ENCODE measurements around the gene ZNF654. TPM values are rescaled to one million over a fixed set of nuclear protein-coding genes. Genes with fewer than 3 reads are reported as not detected.

Gene ZNF654
- total and polyA plus RNA-seq, 10 of the 15 experiments (the other 5 are each of a cell fraction or from before 2014, with no cell fraction given), result 2.7 to 14.2 (median 10.0) TPM

- POLR2A ChIA-PET, result no interaction called here
- RAD21 ChIA-PET (ENCODE audit: unreplicated experiment), result no interaction called here
- peaks cover 0 to 4% of the 10 kb centered on the region in 2 experiments; a peak in 2 of 4 replicates for H3K36me3 ChIP-seq (ENCODE audit: control insufficient read depth in 2 of 2, insufficient read depth in 2 of 2, low read length in 1 of 2)
- FAIRE-seq, result no peak
- H2AFZ ChIP-seq (ENCODE audit: control insufficient read depth, low read depth, low read length), result no peak overlapping the region
- no peak overlapping the region for H3K9ac ChIP-seq (ENCODE audit: control insufficient read depth, insufficient read depth, low read length)
- no peak for ATAC-seq
- intact Hi-C loops (cut with micrococcal nuclease; ENCODE audit: unreplicated experiment) (no loop called here), in situ Hi-C loops (cut with MboI) (no loop called here)
- H3K79me2 ChIP-seq (ENCODE audit: control insufficient read depth, insufficient read depth, low read length), result peaks cover 33% of the 10 kb centered on the region
- no peak for DNase-seq (ENCODE audit: low read depth, low spot score)
- H4K20me1 ChIP-seq (ENCODE audit: control insufficient read depth, insufficient read depth), result no peaks in the 10 kb centered on the region
- H3K4me1 ChIP-seq (ENCODE audit: control insufficient read depth, insufficient read depth, low read length), result no peaks in the 10 kb centered on the region
- no peak overlapping the region for H3K4me3 ChIP-seq
- no peak overlapping the region for H3K4me2 ChIP-seq (ENCODE audit: control insufficient read depth, insufficient read depth)
- CTCF ChIA-PET, result interaction anchor here (1.6 to 4.2 kb wide), 2 partner anchors 12 to 30 kb away, joined by 3 to 16 read pairs; no protein-coding TSS in a partner anchor
- H3K9me3 ChIP-seq (replicated peaks; ENCODE audit: control insufficient read depth, insufficient read depth, low read length), result no peaks in the 10 kb centered on the region; the same call in 1 of the 3 replicates
- no TSS peak for BruUV-seq (replicated peaks)
- H3K27me3 ChIP-seq (replicated peaks in 1 of 2; ENCODE audit: control insufficient read depth in 2 of 2, insufficient read depth in 2 of 2, low read length in 1 of 2), result no peaks in the 10 kb centered on the region
- WGBS (ENCODE audit: insufficient coverage, insufficient replicate concordance, low lambda C conversion rate, missing lambda C conversion rate), result 100% methylated on average over 2 of the region's 2 CpGs
- no peak for TF ChIP-seq POLR2AphosphoS2 (IDR thresholded peaks at IDR 0.05; ENCODE audit: low read depth, low read length)
- TF ChIP-seq NRF1 (conservative IDR thresholded peaks at IDR 0.05; ENCODE audit: low read depth, low read length), result no peak
- TF ChIP-seq TARDBP (IDR thresholded peaks at IDR 0.05; ENCODE audit: borderline replicate concordance), result no peak
- TF ChIP-seq RFX5 (IDR thresholded peaks at IDR 0.05; ENCODE audit: low read depth, low read length), result no peak
- no peak for TF ChIP-seq EP300 (IDR thresholded peaks at IDR 0.05; ENCODE audit: borderline replicate concordance in 1 of 2, control insufficient read depth in 1 of 2, low read depth in 2 of 2, low read length in 2 of 2)
- TF ChIP-seq DPF2 (IDR thresholded peaks at IDR 0.05), result no peak
- no peak for TF ChIP-seq ZNF24 (IDR thresholded peaks at IDR 0.05)
- SMC1A ChIA-PET (ENCODE audit: uncharacterized antibody, unreplicated experiment), result interaction anchor here (1.4 to 1.7 kb wide), 2 partner anchors 32 to 67 kb away, joined by 3 read pairs; partner anchors contain the start of gene C3orf38
- no peak overlapping the region for H3K27ac ChIP-seq (ENCODE audit: control insufficient read depth, insufficient read depth)
Observed at GRCh38 chr3:88082854-88083253, 23.8 kb downstream of the ZNF654 start.

GRCh38 chr3:88084097-88084501, 25.0 kb downstream of the ZNF654 start:
- H3K27me3 ChIP-seq (replicated peaks in 1 of 2; ENCODE audit: control insufficient read depth in 2 of 2, insufficient read depth in 2 of 2, low read length in 1 of 2), result no peaks in the 10 kb centered on the region
- H3K4me2 ChIP-seq (ENCODE audit: control insufficient read depth, insufficient read depth), result no peak overlapping the region
- intact Hi-C loops (cut with micrococcal nuclease; ENCODE audit: unreplicated experiment) (no loop called here), in situ Hi-C loops (cut with MboI) (no loop called here)
- H3K4me3 ChIP-seq, result no peak overlapping the region
- H2AFZ ChIP-seq (ENCODE audit: control insufficient read depth, low read depth, low read length), result no peak overlapping the region
- POLR2A ChIA-PET, result interaction anchor here (0.6 to 1.0 kb wide), 2 partner anchors 12 to 34 kb away, joined by 3 to 6 read pairs; no protein-coding TSS in a partner anchor
- no peaks in the 10 kb centered on the region for H3K4me1 ChIP-seq (ENCODE audit: control insufficient read depth, insufficient read depth, low read length)
- ATAC-seq (no peak), FAIRE-seq (no peak), DNase-seq (ENCODE audit: low read depth, low spot score) (no peak)
- peaks cover 0 to 7% of the 10 kb centered on the region in 2 experiments; a peak in 2 of 4 replicates for H3K36me3 ChIP-seq (ENCODE audit: control insufficient read depth in 2 of 2, insufficient read depth in 2 of 2, low read length in 1 of 2)
- SMC1A ChIA-PET (ENCODE audit: uncharacterized antibody, unreplicated experiment), result interaction anchor here (1.0 to 1.4 kb wide), 5 partner anchors 11 to 39 kb away, joined by 3 to 4 read pairs (median 3); no protein-coding TSS in a partner anchor
- RAD21 ChIA-PET (ENCODE audit: unreplicated experiment), result interaction anchor here (1.0 kb wide), 1 partner anchor 26 kb away, joined by 3 read pairs; the partner anchor contains the start of genes CGGBP1 and ZNF654
- H4K20me1 ChIP-seq (ENCODE audit: control insufficient read depth, insufficient read depth), result no peaks in the 10 kb centered on the region
- H3K9me3 ChIP-seq (replicated peaks; ENCODE audit: control insufficient read depth, insufficient read depth, low read length), result no peaks in the 10 kb centered on the region; the same call in 1 of the 3 replicates
- H3K9ac ChIP-seq (ENCODE audit: control insufficient read depth, insufficient read depth, low read length), result no peak overlapping the region
- H3K79me2 ChIP-seq (ENCODE audit: control insufficient read depth, insufficient read depth, low read length), result peaks cover 25% of the 10 kb centered on the region
- 100% methylated on average over 2 of the region's 2 CpGs for WGBS (ENCODE audit: insufficient coverage, insufficient replicate concordance, low lambda C conversion rate, missing lambda C conversion rate)
- BruUV-seq (replicated peaks), result no TSS peak
- no peak overlapping the region for H3K27ac ChIP-seq (ENCODE audit: control insufficient read depth, insufficient read depth)
- CTCF ChIA-PET, result interaction anchor here (4.2 kb wide), 1 partner anchor 29 kb away, joined by 16 read pairs; no protein-coding TSS in a partner anchor
- TF ChIP-seq E2F4 (IDR thresholded peaks at IDR 0.05; ENCODE audit: low read depth, low read length), result no peak
- TF ChIP-seq HDGF (IDR thresholded peaks at IDR 0.05), result no peak
- TF ChIP-seq ATF2 (IDR thresholded peaks at IDR 0.05; ENCODE audit: low read length), result no peak
- TF ChIP-seq BMI1 (IDR thresholded peaks at IDR 0.05; ENCODE audit: borderline replicate concordance), result no peak
- TF ChIP-seq ZNF207 (IDR thresholded peaks at IDR 0.05; ENCODE audit: borderline replicate concordance), result no peak
- TF ChIP-seq YY1 (IDR thresholded peaks at IDR 0.05; ENCODE audit: low read depth, low read length), result no peak
- TF ChIP-seq TCF3 (IDR thresholded peaks at IDR 0.05; ENCODE audit: borderline replicate concordance, insufficient read depth, low read depth, low read length), result no peak
- no peak for TF ChIP-seq GABPA (IDR thresholded peaks at IDR 0.05; ENCODE audit: low read depth)
- no peak for TF ChIP-seq BRCA1 (IDR thresholded peaks at IDR 0.05; ENCODE audit: low read depth, low read length)
- no peak for TF ChIP-seq SREBF2 (IDR thresholded peaks at IDR 0.05; ENCODE audit: low read length)
